ENCODE measurements around the gene NECTIN4. TPM values are rescaled to one million over a fixed set of nuclear protein-coding genes. Genes with fewer than 3 reads are reported as not detected.
A peak's percentile ranks its signal among the peaks of the same experiment; 100 is the strongest.

NECTIN4 gene
- total RNA-seq, 1 donor from 2014 or later = not detected

GRCh38 chr1:161113915-161114314, 24.6 kb upstream of the NECTIN4 start:
- DNase-seq (ENCODE audit: low spot score) (no peak), ATAC-seq (no peak)

GRCh38 chr1:161111527-161111926, 22.2 kb upstream of the NECTIN4 start:
- DNase-seq (ENCODE audit: low spot score) (no peak), ATAC-seq (no peak)

GRCh38 chr1:161111117-161111516, 21.8 kb upstream of the NECTIN4 start:
- no peak for DNase-seq (ENCODE audit: low spot score)
- no peak for ATAC-seq

- DNase-seq (ENCODE audit: low spot score) = no peak
- ATAC-seq = no peak
Observed at GRCh38 chr1:161106431-161106830, 17.1 kb upstream of the NECTIN4 start.

- DNase-seq (ENCODE audit: low spot score) (no peak), ATAC-seq (no peak)
Observed at GRCh38 chr1:161100556-161100955, 11.2 kb upstream of the NECTIN4 start.

- ATAC-seq (peak; percentile 16), DNase-seq (ENCODE audit: low spot score) (no peak)
Observed at GRCh38 chr1:161099090-161099802, 9.9 kb upstream of the NECTIN4 start.

- DNase-seq (ENCODE audit: low spot score) (peak; percentile 90), ATAC-seq (peak; percentile 89)
Observed at GRCh38 chr1:161098210-161099068, 9.1 kb upstream of the NECTIN4 start, which contains the start of gene KLHDC9. Gene KLHDC9 (plus strand): TSS chr1:161098361. CDS start chr1:161098536, 175 bp downstream.

- no peak for ATAC-seq
Observed at GRCh38 chr1:161096530-161096929, 7.2 kb upstream of the NECTIN4 start.

GRCh38 chr1:161096015-161096414, 6.7 kb upstream of the NECTIN4 start:
- DNase-seq (ENCODE audit: low spot score) = no peak
- no peak for ATAC-seq

More at GRCh38 chr1:161096530-161096929, 7.2 kb upstream of the NECTIN4 start:
- no peak for DNase-seq (ENCODE audit: low spot score)

GRCh38 chr1:161095230-161095629, 5.9 kb upstream of the NECTIN4 start:
- DNase-seq (ENCODE audit: low spot score) = no peak
- no peak for ATAC-seq

GRCh38 chr1:161094481-161094880, 5.1 kb upstream of the NECTIN4 start:
- no peak for DNase-seq (ENCODE audit: low spot score)

GRCh38 chr1:161092621-161093028, 3.3 kb upstream of the NECTIN4 start:
- DNase-seq (ENCODE audit: low spot score) (no peak), ATAC-seq (no peak)

More at GRCh38 chr1:161094481-161094880, 5.1 kb upstream of the NECTIN4 start:
- ATAC-seq = no peak

- no peak for ATAC-seq
- no peak for DNase-seq (ENCODE audit: low spot score)
Observed at GRCh38 chr1:161091796-161092507, 2.6 kb upstream of the NECTIN4 start.

- ATAC-seq = peak; percentile 74
- no peak for DNase-seq (ENCODE audit: low spot score)
Observed at GRCh38 chr1:161091093-161091492, 1.7 kb upstream of the NECTIN4 start.

GRCh38 chr1:161090617-161091016, 1.3 kb upstream of the NECTIN4 start:
- DNase-seq (ENCODE audit: low spot score) (no peak), ATAC-seq (no peak)

- ATAC-seq (no peak), DNase-seq (ENCODE audit: low spot score) (no peak)
Observed at GRCh38 chr1:161089938-161090337, 580 bp upstream of the NECTIN4 start.

- ATAC-seq (no peak), DNase-seq (ENCODE audit: low spot score) (no peak)
Observed at GRCh38 chr1:161088587-161089110, 709 bp downstream of the NECTIN4 start.

- DNase-seq (ENCODE audit: low spot score) (no peak), ATAC-seq (no peak)
Observed at GRCh38 chr1:161086457-161086856, 2.9 kb downstream of the NECTIN4 start.

- ATAC-seq (no peak), DNase-seq (ENCODE audit: low spot score) (no peak)
Observed at GRCh38 chr1:161085165-161085564, 4.2 kb downstream of the NECTIN4 start.

- DNase-seq (ENCODE audit: low spot score) (no peak), ATAC-seq (no peak)
Observed at GRCh38 chr1:161084597-161084988, 4.8 kb downstream of the NECTIN4 start.

Data from left lobe of liver (tissue), 2 donors.